HG03432 (cell line): ENCODE results near the gene RAG1.

ENCODE experiments used
- ATAC-seq: cut with Tn5 transposase; IDR thresholded peaks from one replicate; pipeline ENCODE4 v1.9.1; 2021; ENCODE audit warnings: mild to moderate bottlenecking, moderate library complexity; ENCODE audit not compliant: unreplicated experiment

RAG1 gene

DNA sequence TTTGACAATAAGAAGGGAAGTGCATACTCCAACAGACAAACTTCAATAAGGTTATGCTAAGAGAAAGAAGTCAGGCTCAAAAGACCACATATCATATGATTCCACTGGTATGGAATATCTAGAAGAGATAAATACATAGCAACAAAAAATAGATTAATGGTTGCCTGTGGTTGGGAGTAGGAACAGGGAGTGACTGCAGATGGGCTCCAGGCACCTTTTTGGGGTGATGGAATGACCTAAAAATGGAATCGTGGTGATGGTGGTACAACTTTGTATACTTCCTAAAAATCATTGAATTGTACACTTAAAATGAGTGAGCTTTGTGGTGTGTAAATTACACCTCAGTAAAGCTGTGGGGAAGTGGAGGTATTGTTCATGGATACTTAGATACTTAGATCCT is 59.2 kb downstream of the RAG1 start:
- no peak for ATAC-seq

GRCh38 chr11:36627471-36627870 is 59.7 kb downstream of the RAG1 start:
- no peak for ATAC-seq

DNA sequence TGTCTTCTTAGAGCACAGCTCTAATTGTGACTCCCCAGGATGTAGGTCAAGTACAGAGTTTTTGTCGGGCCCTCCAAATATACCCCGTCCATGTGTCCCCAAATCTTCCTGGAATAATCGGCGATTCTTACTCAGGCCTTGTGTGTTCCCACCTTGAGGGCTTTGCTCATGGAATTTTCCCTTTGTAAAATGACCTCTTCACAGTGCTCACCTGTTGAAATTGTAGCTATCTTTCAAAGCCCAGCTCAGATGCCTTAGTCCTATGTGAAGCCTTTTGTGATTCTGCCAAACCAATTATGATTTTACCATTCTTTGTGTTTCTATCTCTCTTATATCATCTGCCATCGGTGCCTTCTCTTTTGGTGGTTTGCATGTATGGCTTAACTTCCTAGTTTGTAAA is 60.3 kb downstream of the RAG1 start:
- no peak for ATAC-seq

GRCh38 chr11:36628765-36629244 is 61.0 kb downstream of the RAG1 start:
- no peak for ATAC-seq
